OCI-LY3 (cell line): ENCODE results near the gene ADARB1.

Source experiments
- H2AFZ ChIP-seq: fragments of 200-600, 300-600 bp; shearing (Covaris generic); 2 replicates; pipeline ENCODE4 v1.6.0; 2014; ENCODE audit warnings: antibody characterized with exemption, low read depth, low read length
- H3K27ac ChIP-seq: fragments of 200-600, 300-600 bp; sonication (generic); 2 replicates; pipeline ENCODE4 v1.5.1; 2014; ENCODE audit warnings: mild to moderate bottlenecking, low read length, moderate library complexity, mixed read lengths
- H3K27me3 ChIP-seq: fragments of 200-600, 300-600 bp; sonication (generic); 2 replicates; pipeline ENCODE4 v1.6.1; 2014; ENCODE audit warnings: low read depth, low read length, mixed read lengths
- H3K36me3 ChIP-seq: fragments of 200-600, 300-600 bp; sonication (generic); replicated peaks from 2 replicates; pipeline ENCODE3; 2014; ENCODE audit warnings: low read depth, low read length, mixed read lengths
- H3K4me1 ChIP-seq: fragments of 300-600, 200-600 bp; sonication (generic); 2 replicates; pipeline ENCODE4 v1.6.1; 2014; ENCODE audit warnings: low read length, mixed read lengths
- H3K4me2 ChIP-seq: fragments of 200-600, 300-600 bp; sonication (generic); 2 replicates; pipeline ENCODE4 v1.6.1; 2014; ENCODE audit warnings: low read length, mixed read lengths
- H3K4me3 ChIP-seq: fragments of 300-600, 200-600 bp; sonication (generic); 2 replicates; pipeline ENCODE4 v1.5.1; 2014; ENCODE audit warnings: antibody characterized with exemption, mild to moderate bottlenecking, low read length, moderate library complexity
- H3K79me2 ChIP-seq: fragments of 300-600, 200-600 bp; shearing (Covaris generic); 2 replicates; pipeline ENCODE4 v1.6.1; 2014; ENCODE audit warnings: mild to moderate bottlenecking, low read length, mixed read lengths
- H3K9ac ChIP-seq: fragments of 300-600, 200-600 bp; shearing (Covaris generic); 2 replicates; pipeline ENCODE4 v1.6.0; 2014; ENCODE audit warnings: mild to moderate bottlenecking, low read length, moderate library complexity
- H3K9me3 ChIP-seq: fragments of 200-600, 300-600 bp; shearing (Covaris generic); 2 replicates; pipeline ENCODE4 v1.6.1; 2014; ENCODE audit warnings: low read length, mixed read lengths; ENCODE audit not compliant: insufficient read depth
- H4K20me1 ChIP-seq: fragments of 200-600, 300-600 bp; sonication (generic); 2 replicates; pipeline ENCODE4 v1.6.1; 2016; ENCODE audit warnings: low read length, mixed read lengths; ENCODE audit not compliant: insufficient read depth
- EZH2phosphoT487 ChIP-seq: fragments of 200-600 bp; shearing (Covaris generic); IDR thresholded peaks from 2 replicates; pipeline ENCODE4 v1.6.1; 2018; ENCODE audit warnings: antibody characterized with exemption, mixed run types, low read depth
- TF ChIP-seq, protein P1 (sequence below): fragments of 200-600, 300-600 bp; sonication (generic); IDR thresholded peaks from 2 replicates; pipeline ENCODE4 v1.5.1; 2014; ENCODE audit warnings: antibody characterized with exemption, low read length, low read depth

Gene ADARB1

DNA sequence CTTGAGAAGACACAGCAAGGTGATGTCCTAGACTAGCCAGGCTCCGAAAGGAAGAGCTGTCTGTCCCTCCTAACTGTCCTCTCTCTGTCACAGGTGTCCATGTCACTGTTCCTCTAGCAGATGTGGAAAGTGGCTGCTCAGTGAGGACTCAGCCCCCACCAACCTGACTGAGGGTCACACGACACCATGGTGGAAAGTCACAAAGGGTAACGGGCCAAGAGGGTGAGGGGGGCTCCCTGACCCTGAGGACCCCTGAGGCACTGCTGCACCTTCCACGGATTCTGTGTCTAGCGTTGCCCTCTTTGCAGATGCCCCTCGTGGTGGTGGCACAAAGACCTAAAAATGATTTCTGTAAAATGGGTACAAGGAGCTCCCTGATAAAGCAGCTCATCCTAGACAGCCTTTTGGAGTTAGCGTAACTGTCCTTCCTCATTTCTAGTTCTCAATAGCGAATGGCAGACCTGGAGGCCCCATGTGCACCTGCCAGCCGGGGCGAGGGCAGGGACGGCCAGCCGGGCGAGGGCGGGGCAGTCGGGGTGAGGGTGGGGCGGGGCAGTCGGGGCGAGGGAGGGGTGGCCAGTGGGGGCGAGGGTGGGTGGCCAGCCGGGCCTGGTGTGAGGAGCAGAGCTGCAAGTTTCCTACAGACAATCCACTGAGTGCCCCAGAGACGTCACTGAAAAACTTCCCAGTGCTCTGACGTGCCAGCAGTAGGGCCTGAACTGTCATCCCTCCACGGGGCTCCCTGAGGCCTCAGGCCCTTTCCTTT is 189.9 kb downstream of the ADARB1 start:
- Histone ChIP-seq H3K27me3 (no peaks in the 10 kb centered on the region), H4K20me1 (no peaks in the 10 kb centered on the region), H3K79me2 (no peaks in the 10 kb centered on the region), H3K9me3 (no peaks in the 10 kb centered on the region), H3K4me1 (no peaks in the 10 kb centered on the region), H3K36me3 (peaks cover 7% of the 10 kb centered on the region), H3K4me3 (no peak overlapping the region), H3K27ac (no peak overlapping the region), H3K4me2 (no peak overlapping the region), H2AFZ (no peak overlapping the region), H3K9ac (no peak overlapping the region)
- TF ChIP-seq EZH2phosphoT487 = no peak
- TF ChIP-seq, protein P1, sequence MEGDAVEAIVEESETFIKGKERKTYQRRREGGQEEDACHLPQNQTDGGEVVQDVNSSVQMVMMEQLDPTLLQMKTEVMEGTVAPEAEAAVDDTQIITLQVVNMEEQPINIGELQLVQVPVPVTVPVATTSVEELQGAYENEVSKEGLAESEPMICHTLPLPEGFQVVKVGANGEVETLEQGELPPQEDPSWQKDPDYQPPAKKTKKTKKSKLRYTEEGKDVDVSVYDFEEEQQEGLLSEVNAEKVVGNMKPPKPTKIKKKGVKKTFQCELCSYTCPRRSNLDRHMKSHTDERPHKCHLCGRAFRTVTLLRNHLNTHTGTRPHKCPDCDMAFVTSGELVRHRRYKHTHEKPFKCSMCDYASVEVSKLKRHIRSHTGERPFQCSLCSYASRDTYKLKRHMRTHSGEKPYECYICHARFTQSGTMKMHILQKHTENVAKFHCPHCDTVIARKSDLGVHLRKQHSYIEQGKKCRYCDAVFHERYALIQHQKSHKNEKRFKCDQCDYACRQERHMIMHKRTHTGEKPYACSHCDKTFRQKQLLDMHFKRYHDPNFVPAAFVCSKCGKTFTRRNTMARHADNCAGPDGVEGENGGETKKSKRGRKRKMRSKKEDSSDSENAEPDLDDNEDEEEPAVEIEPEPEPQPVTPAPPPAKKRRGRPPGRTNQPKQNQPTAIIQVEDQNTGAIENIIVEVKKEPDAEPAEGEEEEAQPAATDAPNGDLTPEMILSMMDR = no peak

- Histone ChIP-seq H3K4me1 (no peaks in the 10 kb centered on the region), H4K20me1 (no peaks in the 10 kb centered on the region), H3K9ac (no peak overlapping the region), H3K9me3 (no peaks in the 10 kb centered on the region), H3K79me2 (no peaks in the 10 kb centered on the region), H2AFZ (no peak overlapping the region), H3K27me3 (no peaks in the 10 kb centered on the region), H3K4me2 (no peak overlapping the region), H3K27ac (no peak overlapping the region), H3K4me3 (no peak overlapping the region), H3K36me3 (peaks cover 10% of the 10 kb centered on the region)
- TF ChIP-seq, protein P1 = no peak
- no peak for TF ChIP-seq EZH2phosphoT487
These were observed 190.6 kb downstream of the ADARB1 start for GRCh38 chr21:45264912-45265515.

- Histone ChIP-seq H3K4me1 (no peaks in the 10 kb centered on the region), H4K20me1 (no peaks in the 10 kb centered on the region), H3K79me2 (no peaks in the 10 kb centered on the region), H3K4me3 (no peak overlapping the region), H3K4me2 (no peak overlapping the region), H3K9me3 (no peaks in the 10 kb centered on the region), H2AFZ (no peak overlapping the region), H3K9ac (no peak overlapping the region), H3K27me3 (no peaks in the 10 kb centered on the region), H3K36me3 (peaks cover 20% of the 10 kb centered on the region), H3K27ac (no peak overlapping the region)
- TF ChIP-seq, protein P1 = no peak
- no peak for TF ChIP-seq EZH2phosphoT487
These were observed 191.5 kb downstream of the ADARB1 start for GRCh38 chr21:45265721-45266517.
